SK-N-MC (cell line): ENCODE results near the gene FAM162B.
"Not testable (repeated sequence)": the region's sequence is repeated elsewhere in the genome, so short reads cannot be mapped to it uniquely, and the experiment has no call there.

ENCODE experiments used
- EZH2 ChIP-seq: fragments of 200-600 bp; sonication (generic); IDR thresholded peaks from one replicate; pipeline ENCODE4 v1.6.1; 2017; ENCODE audit warnings: antibody characterized with exemption
- FOXP2 ChIP-seq: optimal IDR thresholded peaks from 2 replicates; pipeline ENCODE3; 2011; ENCODE audit warnings: mild to moderate bottlenecking, moderate library complexity; ENCODE audit not compliant: insufficient read depth; ENCODE audit errors: extremely low read length, control extremely low read depth

- TF ChIP-seq EZH2, FOXP2: not testable (repeated sequence)
These were observed 25.0 kb downstream of the FAM162B start for GRCh38 chr6:116740486-116740885.
